Endothelial cell of umbilical vein (primary cell): ENCODE measurements around the gene FAM107A.

ENCODE experiments used
- CTCF ChIP-seq, 2 donors: IDR thresholded peaks; 1 replicate in 1 of 2; 2 replicates in 1 of 2; pipeline ENCODE4 v1.5.1; 2011; ENCODE audit warnings: low read length in 2 of 2, mild to moderate bottlenecking in 2 of 2, moderate library complexity in 2 of 2, control low read depth in 1 of 2, inconsistent platforms in 1 of 2, low read depth in 1 of 2; ENCODE audit not compliant: insufficient read depth in 1 of 2; ENCODE audit errors: extremely low read depth in 1 of 2
- GATA2 ChIP-seq: IDR thresholded peaks from 2 replicates; pipeline ENCODE4 v1.7.0; 2011; ENCODE audit warnings: low read depth, mild to moderate bottlenecking, moderate library complexity, mixed read lengths, low read length; ENCODE audit not compliant: insufficient read length, insufficient read depth
- MYC ChIP-seq: IDR thresholded peaks from one replicate; pipeline ENCODE4 v1.6.1; 2011; ENCODE audit warnings: mild to moderate bottlenecking, low read depth, low read length
- POLR2A ChIP-seq: IDR thresholded peaks from 2 replicates; pipeline ENCODE4 v1.6.1; 2012; ENCODE audit warnings: low read depth, mild to moderate bottlenecking, control low read depth, low read length

DNA sequence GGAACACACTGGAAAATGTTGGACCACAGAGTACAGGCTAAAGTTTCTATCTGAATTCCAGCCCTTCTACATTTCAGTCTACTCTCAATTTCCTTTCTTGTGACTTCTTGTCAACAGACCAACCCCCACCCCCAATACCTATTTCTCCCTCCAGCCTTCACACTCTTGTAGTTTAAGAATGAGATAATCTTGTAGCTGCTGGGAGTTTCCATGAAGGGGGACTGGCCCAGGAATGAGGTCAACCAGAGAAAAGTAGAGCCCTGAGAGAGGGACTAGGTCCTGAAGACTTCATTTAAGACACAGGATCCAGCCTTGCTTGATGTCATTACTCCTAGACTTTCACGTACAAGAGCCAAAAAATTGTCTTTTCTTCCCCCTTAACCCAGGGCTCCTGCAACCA is 29.5 kb upstream of the FAM107A start:
- no peak for TF ChIP-seq POLR2A
- TF ChIP-seq MYC, result no peak
- no peak for TF ChIP-seq GATA2
- no peak for TF ChIP-seq CTCF (IDR thresholded peaks at IDR 0.05; ENCODE audit: extremely low read depth in 1 of 2, insufficient read depth in 1 of 2, low read depth in 1 of 2, low read length in 2 of 2)
